DND-41 (cell line): Measurements from ENCODE around the gene CEP55.

Experiments
- CTCF ChIP-seq: IDR thresholded peaks from 2 replicates; pipeline ENCODE4 v1.5.1; 2012; ENCODE audit warnings: borderline replicate concordance, low read length, moderate library complexity, mild to moderate bottlenecking; ENCODE audit not compliant: poor library complexity, severe bottlenecking; ENCODE audit errors: extremely low read depth
- EZH2 ChIP-seq: IDR thresholded peaks from 3 replicates; pipeline ENCODE4 v1.6.1; 2012; ENCODE audit warnings: borderline replicate concordance, low read depth, mild to moderate bottlenecking, moderate library complexity, low read length, inconsistent platforms; ENCODE audit not compliant: severe bottlenecking

GRCh38 chr10:93518531-93518930 lies 22.1 kb downstream of the CEP55 start:
- TF ChIP-seq CTCF, result no peak
- no peak for TF ChIP-seq EZH2
